BE2C (cell line): ENCODE results near the gene GTF3C1.

Source experiments
- DNase-seq: peaks from one replicate; pipeline ENCODE4 v3.0.0-alpha.2; 2020
- H3K27me3 ChIP-seq: fragments of 250-450 bp; sonication (Bioruptor Pico); 2 replicates; pipeline ENCODE4 v1.5.1; 2020; ENCODE audit warnings: mild to moderate bottlenecking
- H3K36me3 ChIP-seq: fragments of 250-450 bp; sonication (Bioruptor Pico); 2 replicates; pipeline ENCODE4 v1.5.1; 2020; ENCODE audit warnings: mild to moderate bottlenecking
- H3K4me1 ChIP-seq: fragments of 250-450 bp; sonication (Bioruptor Pico); 2 replicates; pipeline ENCODE4 v1.5.1; 2020
- H3K4me3 ChIP-seq: 2 replicates; pipeline ENCODE4 v1.5.1; 2011; ENCODE audit warnings: low read depth, low read length
- H3K9me3 ChIP-seq: fragments of 250-450 bp; sonication (Bioruptor Pico); 2 replicates; pipeline ENCODE4 v1.5.1; 2020
- TF ChIP-seq, protein P1 (sequence below): IDR thresholded peaks from 2 replicates; pipeline ENCODE4 v1.5.1; 2012; ENCODE audit warnings: mild to moderate bottlenecking, low read depth, low read length

The GTF3C1 gene

DNA sequence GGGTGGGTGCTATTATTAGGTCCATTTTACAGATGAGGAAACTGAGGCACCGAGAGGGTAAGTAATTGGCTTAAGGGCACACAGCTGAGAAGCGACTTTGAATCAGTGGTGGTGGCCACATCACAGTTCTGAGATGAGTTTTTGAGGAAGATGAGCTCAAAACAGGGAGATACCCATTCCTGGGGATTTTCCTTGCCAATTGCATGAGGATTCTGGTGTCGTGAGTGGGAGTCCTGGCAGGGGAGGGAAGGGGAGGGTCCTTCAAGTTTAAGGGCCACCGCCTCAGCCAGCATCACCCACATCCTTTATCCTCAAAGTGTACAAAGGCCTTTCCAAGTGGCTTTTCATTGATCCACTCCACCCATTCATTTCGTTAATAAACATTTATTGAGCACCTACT is 102.4 kb downstream of the GTF3C1 start:
- H3K9me3 ChIP-seq, result peaks cover 5% of the 10 kb centered on the region
- no peak for DNase-seq
- no peaks in the 10 kb centered on the region for H3K4me1 ChIP-seq
- H3K4me3 ChIP-seq, result no peak overlapping the region
- TF ChIP-seq, protein P1, sequence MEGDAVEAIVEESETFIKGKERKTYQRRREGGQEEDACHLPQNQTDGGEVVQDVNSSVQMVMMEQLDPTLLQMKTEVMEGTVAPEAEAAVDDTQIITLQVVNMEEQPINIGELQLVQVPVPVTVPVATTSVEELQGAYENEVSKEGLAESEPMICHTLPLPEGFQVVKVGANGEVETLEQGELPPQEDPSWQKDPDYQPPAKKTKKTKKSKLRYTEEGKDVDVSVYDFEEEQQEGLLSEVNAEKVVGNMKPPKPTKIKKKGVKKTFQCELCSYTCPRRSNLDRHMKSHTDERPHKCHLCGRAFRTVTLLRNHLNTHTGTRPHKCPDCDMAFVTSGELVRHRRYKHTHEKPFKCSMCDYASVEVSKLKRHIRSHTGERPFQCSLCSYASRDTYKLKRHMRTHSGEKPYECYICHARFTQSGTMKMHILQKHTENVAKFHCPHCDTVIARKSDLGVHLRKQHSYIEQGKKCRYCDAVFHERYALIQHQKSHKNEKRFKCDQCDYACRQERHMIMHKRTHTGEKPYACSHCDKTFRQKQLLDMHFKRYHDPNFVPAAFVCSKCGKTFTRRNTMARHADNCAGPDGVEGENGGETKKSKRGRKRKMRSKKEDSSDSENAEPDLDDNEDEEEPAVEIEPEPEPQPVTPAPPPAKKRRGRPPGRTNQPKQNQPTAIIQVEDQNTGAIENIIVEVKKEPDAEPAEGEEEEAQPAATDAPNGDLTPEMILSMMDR, result no peak
- H3K36me3 ChIP-seq, result no peaks in the 10 kb centered on the region
- peaks cover 11% of the 10 kb centered on the region for H3K27me3 ChIP-seq

DNA sequence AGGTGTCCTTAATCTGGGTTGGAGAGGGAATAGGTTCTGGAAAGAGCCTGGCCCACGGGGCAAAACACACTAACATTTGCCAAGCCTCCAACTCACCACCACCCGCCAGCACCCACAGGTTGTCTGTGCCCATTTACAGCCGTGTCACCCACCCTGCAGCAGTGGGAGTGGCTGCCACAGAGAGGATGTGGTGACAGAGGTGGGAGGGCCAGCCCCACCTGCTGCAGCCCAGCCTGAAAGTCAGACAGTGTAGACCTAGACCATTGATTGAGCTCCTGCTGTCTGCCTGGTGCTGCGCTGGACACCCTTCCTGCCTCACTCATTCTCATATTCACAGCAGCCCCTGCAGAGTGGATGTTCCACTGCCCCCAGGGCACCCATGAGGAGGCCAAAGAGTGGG is 103.0 kb downstream of the GTF3C1 start:
- TF ChIP-seq, protein P1, result no peak
- peaks cover 11% of the 10 kb centered on the region for H3K27me3 ChIP-seq
- no peaks in the 10 kb centered on the region for H3K36me3 ChIP-seq
- H3K4me1 ChIP-seq, result no peaks in the 10 kb centered on the region
- DNase-seq, result no peak
- no peak overlapping the region for H3K4me3 ChIP-seq
- H3K9me3 ChIP-seq, result peaks cover 5% of the 10 kb centered on the region

DNA sequence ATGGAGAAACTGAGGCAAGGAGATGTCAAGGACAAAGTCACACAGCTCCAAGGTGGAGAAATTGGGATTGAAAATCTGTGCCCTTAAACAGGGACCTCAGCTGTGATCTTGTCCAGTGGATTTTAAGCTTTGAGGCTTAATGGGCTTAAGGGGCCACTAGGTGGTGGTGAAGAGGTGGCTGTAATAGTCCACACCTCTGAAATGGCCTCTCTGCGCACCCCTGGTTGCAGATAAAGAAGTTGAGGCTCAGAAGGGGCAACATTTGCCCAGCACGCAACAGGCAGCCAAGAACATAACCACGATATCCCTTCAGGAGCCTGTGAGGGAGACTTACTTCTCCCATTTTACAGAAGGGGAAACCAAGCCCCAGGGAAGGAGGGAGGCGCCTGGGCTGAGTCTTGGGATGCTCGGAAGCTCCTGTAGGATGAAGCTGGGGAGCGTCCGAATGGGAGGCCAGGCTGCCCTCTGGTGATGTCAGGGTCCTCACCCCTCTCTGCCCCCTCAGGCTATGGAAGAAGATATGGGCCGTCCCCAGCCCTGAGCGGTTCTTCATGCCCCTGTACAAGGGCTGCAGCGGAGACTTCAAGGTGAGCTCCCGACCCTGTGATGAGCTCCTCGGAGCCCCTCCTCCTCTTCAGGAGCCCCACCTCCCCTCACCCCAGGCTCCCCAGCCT is 104.1 kb downstream of the GTF3C1 start:
- TF ChIP-seq, protein P1, result no peak
- H3K4me3 ChIP-seq, result no peak overlapping the region
- no peaks in the 10 kb centered on the region for H3K36me3 ChIP-seq
- peaks cover 8% of the 10 kb centered on the region for H3K27me3 ChIP-seq
- H3K9me3 ChIP-seq, result peaks cover 5% of the 10 kb centered on the region
- DNase-seq, result no peak
- no peaks in the 10 kb centered on the region for H3K4me1 ChIP-seq

DNA sequence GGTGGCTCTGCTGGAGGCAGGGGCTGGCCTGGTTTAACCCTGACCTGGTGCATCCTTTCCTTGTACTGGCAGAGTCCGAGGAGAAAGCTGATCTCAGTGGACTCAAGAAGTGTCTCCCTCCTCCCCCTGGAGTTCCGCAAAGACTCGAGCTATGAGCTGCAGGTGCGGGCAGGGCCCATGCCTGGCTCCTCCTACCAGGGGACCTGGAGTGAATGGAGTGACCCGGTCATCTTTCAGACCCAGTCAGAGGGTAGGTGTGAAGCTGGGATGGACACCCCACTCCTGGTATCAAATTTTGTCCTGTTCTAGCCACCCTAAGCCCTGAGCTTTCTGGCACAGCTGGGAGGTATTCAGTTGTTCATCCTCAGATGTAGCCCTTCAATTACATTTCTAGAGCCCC is 105.2 kb downstream of the GTF3C1 start:
- peaks cover under 1% of the 10 kb centered on the region; the same call in 1 of the 2 replicates for H3K27me3 ChIP-seq
- DNase-seq, result no peak
- peaks cover 5% of the 10 kb centered on the region for H3K9me3 ChIP-seq
- TF ChIP-seq, protein P1, result no peak
- H3K4me1 ChIP-seq, result no peaks in the 10 kb centered on the region
- no peaks in the 10 kb centered on the region for H3K36me3 ChIP-seq
- H3K4me3 ChIP-seq, result no peak overlapping the region

DNA sequence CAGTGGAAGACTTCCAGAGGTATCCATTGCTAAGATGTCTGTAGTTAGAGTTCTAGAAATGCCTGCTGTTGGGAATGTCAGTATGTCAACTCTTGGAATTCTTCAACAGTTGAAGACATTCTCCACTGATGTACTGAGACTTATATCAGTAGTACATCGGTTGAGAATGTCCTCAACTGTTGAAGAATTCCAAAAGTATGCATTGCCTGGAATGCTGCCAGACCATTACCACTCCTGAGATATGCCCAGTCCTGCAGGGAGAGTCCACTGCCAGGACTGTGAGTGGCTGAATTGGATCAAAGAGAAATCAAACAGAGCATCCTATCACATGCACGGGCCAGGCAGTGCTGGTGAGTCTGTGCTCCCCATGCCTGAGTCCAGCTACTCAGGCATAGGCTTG is 105.7 kb downstream of the GTF3C1 start:
- H3K4me3 ChIP-seq, result no peak overlapping the region
- no peak for DNase-seq
- H3K9me3 ChIP-seq, result peaks cover 5% of the 10 kb centered on the region
- H3K27me3 ChIP-seq, result no peaks in the 10 kb centered on the region
- H3K36me3 ChIP-seq, result no peaks in the 10 kb centered on the region
- H3K4me1 ChIP-seq, result no peaks in the 10 kb centered on the region
- TF ChIP-seq, protein P1, result no peak

DNA sequence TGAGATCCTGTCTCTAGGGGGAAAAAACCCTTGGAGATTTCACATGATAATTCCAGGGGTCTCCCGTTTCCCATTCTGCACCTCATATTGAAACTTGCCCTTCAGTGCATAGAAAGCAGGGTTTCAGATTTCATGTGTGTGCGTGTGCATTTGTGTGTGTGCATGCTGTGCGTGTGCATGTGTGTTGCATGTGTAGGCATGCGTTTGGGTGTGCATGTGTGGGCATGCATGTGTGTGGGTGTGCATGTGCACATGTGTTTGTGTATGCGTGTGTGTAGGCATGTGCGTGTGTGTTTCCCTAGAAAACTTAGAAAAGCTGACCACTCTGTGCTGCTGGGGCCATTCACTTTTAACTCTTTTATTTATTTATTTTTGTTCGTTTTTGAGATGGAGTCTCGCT is 107.7 kb downstream of the GTF3C1 start:
- Histone ChIP-seq H3K36me3 (no peaks in the 10 kb centered on the region), H3K9me3 (peaks cover 5% of the 10 kb centered on the region), H3K4me3 (no peak overlapping the region), H3K27me3 (no peaks in the 10 kb centered on the region), H3K4me1 (no peaks in the 10 kb centered on the region)
- TF ChIP-seq, protein P1, result no peak
- no peak for DNase-seq
